Activated T-cell treated with anti-CD3 and anti-CD28 coated beads for 4 hours (primary cell): ENCODE data around the gene ATG5.

ENCODE experiments used
- DNase-seq: peaks from one replicate; pipeline ENCODE4 v3.0.0-alpha.2; 2020

ATG5 gene

GRCh38 chr6:106215608-106216007, 110.0 kb downstream of the ATG5 start:
- DNase-seq: no peak

GRCh38 chr6:106214531-106214930, 111.0 kb downstream of the ATG5 start:
- DNase-seq: no peak

DNA sequence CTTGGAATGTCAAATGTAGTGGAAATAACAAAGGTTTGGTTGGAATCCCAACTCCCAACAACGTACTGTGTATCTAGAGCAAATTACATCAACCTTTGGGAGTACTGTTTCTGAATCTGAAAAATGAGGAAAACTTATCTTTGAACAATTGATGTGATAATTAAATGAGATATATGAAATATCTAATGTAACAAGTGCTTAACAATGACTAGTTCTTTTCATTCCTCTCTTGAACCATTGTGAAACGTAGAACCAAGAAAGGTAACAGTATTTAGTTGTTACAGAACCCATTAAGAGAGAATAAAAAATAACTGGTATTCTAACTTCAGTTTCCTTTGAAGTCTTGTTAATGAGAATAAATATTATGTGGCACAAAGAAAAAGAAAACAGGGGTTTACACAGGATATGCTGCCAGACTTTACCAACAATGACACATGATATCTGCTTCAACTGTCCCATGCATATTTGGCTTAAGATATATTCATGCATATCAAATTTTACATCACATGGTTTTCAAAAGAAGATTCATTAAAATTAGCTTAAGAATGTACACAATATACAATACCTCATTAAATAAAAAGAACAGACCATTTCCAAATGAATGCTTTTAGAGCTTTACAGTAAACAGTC, 111.8 kb downstream of the ATG5 start:
- DNase-seq: no peak

DNA sequence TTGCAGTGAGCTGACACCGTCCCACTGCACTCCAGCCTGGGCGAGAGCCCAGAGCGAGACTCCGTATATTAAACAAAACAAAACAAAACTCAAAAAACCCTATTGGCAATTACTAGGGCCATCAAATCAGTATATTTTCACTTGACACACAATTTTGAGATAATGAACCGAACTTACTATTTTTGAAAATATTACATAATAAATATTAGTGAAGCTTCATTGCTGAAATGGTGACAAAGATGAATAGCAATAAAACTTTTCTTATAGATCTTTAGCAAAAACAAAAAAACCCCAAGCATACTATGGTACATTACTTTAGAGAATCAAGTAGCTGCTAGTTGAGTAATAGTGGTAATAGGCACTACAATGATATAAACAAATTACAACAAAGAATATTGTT, 113.0 kb downstream of the ATG5 start:
- DNase-seq: no peak

DNA sequence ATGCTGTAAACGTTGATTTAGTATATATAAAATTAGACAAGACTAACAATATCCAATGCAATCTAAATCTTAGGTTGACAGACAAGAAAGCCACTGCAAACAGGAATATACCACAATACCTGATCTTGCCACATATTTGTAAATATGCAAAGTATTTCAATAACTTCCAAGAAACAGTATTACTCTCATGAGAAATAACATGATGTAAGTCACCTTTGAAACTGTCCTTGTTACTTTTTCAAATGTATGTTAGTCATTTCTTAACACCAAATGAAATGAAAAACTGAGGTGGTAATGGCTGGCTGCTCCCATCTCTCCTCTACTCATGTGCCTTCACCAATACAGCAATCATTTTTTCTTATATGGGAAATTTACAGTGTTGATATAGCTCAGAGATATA, 118.7 kb downstream of the ATG5 start:
- DNase-seq: no peak

GRCh38 chr6:106204961-106205360, 120.6 kb downstream of the ATG5 start:
- no peak for DNase-seq

- DNase-seq: no peak
These were observed 125.6 kb downstream of the ATG5 start for GRCh38 chr6:106199998-106200397.

- no peak for DNase-seq
These were observed 126.2 kb downstream of the ATG5 start for GRCh38 chr6:106199331-106199730.

DNA sequence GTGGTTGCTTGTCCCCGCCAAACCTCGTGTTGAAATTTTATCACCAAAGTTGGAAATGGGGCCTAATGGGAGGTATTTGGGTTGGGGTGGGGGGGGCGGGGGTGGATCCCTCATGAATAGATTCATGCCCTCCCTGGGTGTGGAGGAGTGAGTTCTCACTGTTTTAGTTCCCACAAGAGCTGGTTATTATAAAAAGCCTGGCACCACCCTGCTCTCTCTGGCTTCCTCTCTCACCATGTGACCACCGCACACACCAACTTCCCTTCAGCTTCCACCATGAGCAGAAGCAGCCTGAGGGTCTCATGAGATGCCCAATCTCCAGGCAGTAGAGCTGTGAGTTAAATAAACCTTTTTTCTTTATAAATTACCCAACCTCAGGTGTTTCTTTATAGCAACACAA, 128.1 kb downstream of the ATG5 start:
- DNase-seq: no peak

DNA sequence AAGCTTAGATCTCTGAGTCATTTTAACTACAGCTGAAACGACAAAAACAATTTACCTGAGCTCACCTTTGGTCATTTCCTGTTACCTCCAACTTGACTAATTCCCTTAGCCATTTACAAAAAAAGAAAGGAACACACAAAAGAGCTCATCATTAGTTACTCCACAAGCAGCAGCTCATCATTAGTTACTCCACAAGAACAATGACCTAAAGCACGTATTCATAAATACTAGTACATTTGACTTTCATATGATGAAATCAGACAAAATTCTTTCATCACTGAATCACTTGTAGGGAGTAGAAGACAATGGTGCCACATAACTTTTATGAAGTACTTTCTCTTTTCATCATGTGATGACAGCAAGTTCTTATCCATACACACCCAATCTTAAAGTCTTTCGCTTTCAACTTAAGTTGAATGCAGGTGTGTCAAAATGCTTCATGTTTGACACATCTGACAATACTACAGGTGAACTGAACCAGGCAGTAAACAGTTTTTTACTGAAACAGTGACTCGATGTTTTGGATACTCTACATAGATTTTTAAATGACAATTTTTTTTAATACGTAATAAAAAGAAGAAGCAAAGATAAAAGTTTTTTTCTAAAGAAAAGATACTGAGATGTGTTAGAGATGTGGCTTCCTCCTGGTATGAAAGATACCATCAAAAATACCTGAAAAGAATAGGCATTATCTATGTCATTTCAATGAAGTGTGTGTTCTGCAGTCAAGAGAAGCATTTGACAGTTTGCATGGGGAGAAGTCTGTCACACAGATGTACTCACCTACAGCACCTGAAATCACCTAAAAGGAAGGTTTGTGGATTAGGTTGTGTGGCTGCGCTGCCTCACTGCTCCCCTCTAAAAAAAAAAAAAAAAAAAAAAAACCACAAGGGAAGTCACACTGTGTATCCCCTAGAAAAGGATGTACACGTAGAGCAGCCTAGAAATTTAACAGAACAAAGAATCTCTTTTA, 130.3 kb downstream of the ATG5 start:
- no peak for DNase-seq

- DNase-seq: no peak
These were observed 132.7 kb downstream of the ATG5 start for GRCh38 chr6:106192824-106193223.

DNA sequence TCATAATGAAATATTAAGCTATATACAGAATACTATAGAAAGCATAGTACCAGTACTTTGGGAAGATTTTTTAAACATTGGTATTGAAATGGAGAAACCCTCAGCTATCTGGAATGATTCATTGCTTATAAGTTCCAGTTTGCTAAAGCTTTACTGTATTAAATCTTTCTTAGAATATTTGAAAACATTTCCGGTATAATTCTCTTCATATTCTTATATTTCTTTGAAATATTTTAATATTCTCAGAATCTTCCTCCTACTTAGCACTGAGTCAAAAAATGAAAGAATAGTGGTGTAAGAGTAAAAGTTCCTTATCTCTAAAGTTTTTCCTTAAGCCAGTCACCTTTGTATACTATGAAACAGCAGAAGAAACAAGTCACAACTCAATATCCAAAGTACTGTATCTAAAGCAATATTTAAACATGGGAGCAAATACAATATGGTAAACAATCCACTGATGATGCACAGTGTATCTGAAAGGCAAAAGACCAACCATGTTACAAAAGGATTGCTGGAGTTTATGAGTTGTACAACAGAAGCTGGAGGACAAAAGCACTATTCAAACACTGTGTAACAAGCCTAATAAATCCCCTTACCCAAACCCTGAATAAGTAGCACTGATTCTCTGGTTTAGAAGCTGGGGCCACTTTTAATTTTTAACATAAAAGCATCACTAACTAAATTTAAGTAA, 137.3 kb downstream of the ATG5 start:
- no peak for DNase-seq

DNA sequence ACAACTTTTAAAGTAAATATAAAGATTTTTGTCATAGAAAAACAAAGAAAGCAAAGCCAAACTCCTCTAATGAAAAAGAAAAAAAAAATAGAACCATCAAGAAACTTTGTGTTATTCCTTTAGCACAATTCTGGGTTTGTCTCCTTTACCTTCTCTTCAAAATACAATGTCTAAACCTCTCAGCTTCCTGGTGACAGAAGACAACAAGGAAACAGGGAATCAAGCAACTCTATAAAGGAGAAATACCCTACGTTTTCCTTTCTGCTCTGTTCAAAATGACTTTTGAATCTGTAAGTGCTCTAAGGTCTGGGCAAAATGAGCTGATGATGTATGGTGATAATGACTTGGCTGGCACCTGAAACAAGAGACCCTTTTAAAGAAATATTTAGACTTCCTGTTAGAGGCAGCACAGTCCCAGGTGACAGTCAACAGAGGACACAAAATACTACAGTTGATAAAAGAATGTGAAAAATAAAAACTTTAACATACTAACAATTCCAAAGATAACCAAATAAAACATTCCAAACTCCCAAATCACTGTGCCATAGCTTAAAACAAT, 138.1 kb downstream of the ATG5 start:
- no peak for DNase-seq

DNA sequence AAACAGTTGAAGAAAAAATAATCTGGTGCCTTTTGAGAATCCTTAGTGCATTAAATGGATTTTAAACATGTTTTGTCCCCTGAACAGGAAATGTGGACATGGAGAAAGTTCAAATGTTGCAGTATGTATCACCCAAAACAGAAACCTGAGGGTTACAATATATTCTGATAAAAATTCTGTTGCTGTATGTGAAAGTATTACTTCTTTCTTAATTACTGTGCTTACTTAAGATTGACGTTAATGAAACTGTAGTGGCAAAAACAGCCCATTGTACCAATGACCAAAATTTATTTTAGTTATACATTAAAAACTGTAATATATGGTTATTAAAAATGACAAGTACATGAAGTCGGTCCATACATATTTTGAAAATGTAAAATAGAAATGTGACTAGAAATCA, 138.8 kb downstream of the ATG5 start:
- DNase-seq: no peak

GRCh38 chr6:106186172-106186571, 139.4 kb downstream of the ATG5 start:
- no peak for DNase-seq

DNA sequence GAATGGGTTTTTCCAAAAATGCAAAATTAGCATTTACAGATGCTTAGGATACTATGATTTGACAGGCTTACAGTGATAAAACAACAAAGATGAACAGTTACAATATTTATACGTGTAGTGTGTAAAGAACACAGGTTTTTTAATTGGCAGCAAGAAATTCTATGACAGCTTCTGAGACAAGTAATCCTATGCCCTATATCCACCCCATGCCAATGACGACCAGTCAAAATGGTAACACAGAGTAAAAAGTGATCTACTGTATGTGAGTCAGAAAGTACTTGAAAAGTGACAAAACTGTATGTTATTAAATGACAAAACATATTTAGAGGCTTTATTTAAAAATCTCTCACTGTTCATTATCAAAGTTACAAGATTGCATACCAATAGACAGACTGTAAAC, 139.9 kb downstream of the ATG5 start:
- DNase-seq: no peak

- DNase-seq: no peak
These were observed 140.9 kb downstream of the ATG5 start for GRCh38 chr6:106184629-106185028.

- no peak for DNase-seq
These were observed 142.1 kb downstream of the ATG5 start for GRCh38 chr6:106183430-106183829.

DNA sequence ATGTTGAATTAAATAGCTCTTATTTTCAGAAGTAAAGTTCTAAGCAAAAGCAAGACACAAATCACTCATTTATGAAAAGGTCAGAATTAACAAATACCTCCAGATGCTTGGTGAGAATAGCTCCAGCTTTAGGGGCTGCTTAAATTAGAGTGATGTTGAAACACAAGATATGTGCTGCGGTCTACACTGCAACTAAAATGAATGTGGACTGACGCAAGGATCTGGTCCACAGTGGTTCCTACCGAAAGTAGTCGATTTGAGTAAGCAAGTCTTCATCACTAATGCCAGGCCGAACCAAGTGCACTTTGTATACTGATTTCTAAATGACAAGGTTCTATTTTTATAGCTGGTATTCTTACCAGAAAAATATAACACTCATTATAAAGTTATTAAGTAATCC, 143.1 kb downstream of the ATG5 start:
- DNase-seq: no peak

GRCh38 chr6:106181664-106182418, 143.7 kb downstream of the ATG5 start:
- DNase-seq: no peak

- DNase-seq: no peak
These were observed 145.4 kb downstream of the ATG5 start for GRCh38 chr6:106180208-106180607.

DNA sequence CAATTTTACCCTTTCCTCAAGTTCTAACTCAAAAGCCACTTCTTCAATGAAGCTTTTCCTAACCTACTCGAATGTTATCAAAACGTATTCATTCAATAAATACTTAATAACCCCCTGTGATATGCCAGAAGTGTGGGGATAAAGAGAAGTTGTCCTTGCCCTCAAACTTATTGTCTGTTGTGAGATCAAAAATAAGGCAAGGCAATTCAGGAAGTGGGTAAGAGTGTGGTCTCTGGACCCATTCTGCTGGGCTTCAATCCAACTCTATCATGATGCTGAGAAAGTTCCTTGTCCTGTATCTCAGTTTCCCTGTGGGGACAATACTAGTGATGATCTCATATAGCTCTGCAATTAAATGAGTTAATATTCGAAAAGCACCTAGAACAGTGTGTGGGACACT, 146.7 kb downstream of the ATG5 start:
- DNase-seq: no peak

DNA sequence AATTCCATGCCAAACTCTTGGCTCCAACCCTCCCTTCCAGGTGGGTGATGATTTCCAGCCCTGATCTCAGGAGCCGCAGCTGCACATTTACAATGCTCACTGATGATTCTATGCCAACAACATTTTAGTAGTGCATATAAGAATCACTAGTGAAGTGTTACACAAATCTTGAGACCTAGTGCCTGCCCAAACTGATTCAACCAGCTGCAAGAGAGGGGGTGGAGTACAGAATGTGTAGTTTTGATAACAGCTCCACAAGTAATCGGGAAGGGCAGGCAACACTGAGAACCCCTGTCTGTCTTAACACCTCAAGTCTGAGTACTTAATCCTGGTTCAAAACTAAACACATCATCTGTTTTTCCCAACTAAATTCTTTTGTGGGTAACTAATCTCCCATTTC, 147.8 kb downstream of the ATG5 start:
- no peak for DNase-seq
